ENCODE results near the gene AGBL4.

DNA sequence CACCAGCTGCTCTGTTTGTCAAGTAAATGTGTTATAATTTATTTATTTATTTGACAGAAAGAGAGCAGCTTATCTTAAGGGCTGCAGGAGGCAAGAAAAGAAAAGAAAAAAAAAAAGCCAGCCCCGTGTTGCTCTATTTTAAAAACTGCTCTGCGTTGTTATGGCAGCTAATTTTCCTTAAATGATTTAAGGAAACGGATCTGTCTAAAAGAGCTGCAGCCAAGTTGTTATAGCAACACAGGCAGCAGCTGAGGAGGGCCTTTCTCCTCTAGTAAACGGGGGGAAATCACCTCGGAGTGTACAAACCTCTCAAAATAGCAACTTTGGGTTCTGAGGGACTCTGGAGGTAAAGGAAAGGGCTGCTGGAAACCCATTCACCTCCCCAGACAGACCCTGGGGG is 1396.3 kb downstream of the AGBL4 start:
- TF ChIP-seq, protein P1, sequence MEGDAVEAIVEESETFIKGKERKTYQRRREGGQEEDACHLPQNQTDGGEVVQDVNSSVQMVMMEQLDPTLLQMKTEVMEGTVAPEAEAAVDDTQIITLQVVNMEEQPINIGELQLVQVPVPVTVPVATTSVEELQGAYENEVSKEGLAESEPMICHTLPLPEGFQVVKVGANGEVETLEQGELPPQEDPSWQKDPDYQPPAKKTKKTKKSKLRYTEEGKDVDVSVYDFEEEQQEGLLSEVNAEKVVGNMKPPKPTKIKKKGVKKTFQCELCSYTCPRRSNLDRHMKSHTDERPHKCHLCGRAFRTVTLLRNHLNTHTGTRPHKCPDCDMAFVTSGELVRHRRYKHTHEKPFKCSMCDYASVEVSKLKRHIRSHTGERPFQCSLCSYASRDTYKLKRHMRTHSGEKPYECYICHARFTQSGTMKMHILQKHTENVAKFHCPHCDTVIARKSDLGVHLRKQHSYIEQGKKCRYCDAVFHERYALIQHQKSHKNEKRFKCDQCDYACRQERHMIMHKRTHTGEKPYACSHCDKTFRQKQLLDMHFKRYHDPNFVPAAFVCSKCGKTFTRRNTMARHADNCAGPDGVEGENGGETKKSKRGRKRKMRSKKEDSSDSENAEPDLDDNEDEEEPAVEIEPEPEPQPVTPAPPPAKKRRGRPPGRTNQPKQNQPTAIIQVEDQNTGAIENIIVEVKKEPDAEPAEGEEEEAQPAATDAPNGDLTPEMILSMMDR (IDR thresholded peaks at IDR 0.05), result no peak
- TF ChIP-seq POLR2A (IDR thresholded peaks at IDR 0.05), result no peak

Measured in breast epithelium (tissue), 3 donors.